H1 (cell line): ENCODE data around the gene SEC23IP. TPM values are rescaled to one million over a fixed set of nuclear protein-coding genes. Genes with fewer than 3 reads are reported as not detected.

Experiments used
- CTCF ChIA-PET: fragments of 300-600 bp; sonication (Branson Sonifier 250); formaldehyde crosslinking; loops from one replicate; lab custom pipeline; 2021; ENCODE audit not compliant: partially characterized antibody; lab: Charles Lee
- POLR2A ChIA-PET: fragments of 300-600 bp; sonication (Branson Sonifier 250); formaldehyde crosslinking; loops from one replicate; lab custom pipeline; 2021; ENCODE audit warnings: inconsistent platforms; ENCODE audit not compliant: partially characterized antibody; lab: Charles Lee
- DNase-seq, 2 experiments: peaks; one replicate each; pipeline versions ENCODE4 v3.0.0 to v3.0.0-alpha.2; 2010 to 2022; ENCODE audit warnings: low spot score in 2 of 2, low read depth in 1 of 2, mixed read lengths in 1 of 2
- FAIRE-seq: peaks from 2 replicates; lab custom pipeline; 2011; peaks lifted over from hg19 to GRCh38; lab: Jason Lieb, UNC
- H2AFZ ChIP-seq: 2 replicates; pipeline ENCODE4 v1.8.1; 2012; ENCODE audit warnings: low read length, inconsistent platforms
- H2AK5ac ChIP-seq: 2 replicates; pipeline ENCODE4 v1.6.1; 2013; ENCODE audit warnings: low read depth, low read length
- H2BK120ac ChIP-seq: replicated peaks from 2 replicates; pipeline ENCODE3; 2013; ENCODE audit warnings: low read depth, low read length, inconsistent platforms
- H2BK12ac ChIP-seq: 2 replicates; pipeline ENCODE4 v1.6.1; 2013; ENCODE audit warnings: low read depth, low read length
- H2BK15ac ChIP-seq: 2 replicates; pipeline ENCODE4 v1.6.1; 2013; ENCODE audit warnings: low read length
- H2BK20ac ChIP-seq: 2 replicates; pipeline ENCODE4 v1.6.1; 2013; ENCODE audit warnings: low read length
- H2BK5ac ChIP-seq: 2 replicates; pipeline ENCODE4 v1.6.1; 2013; ENCODE audit warnings: low read depth, low read length
- H3K14ac ChIP-seq: 2 replicates; pipeline ENCODE4 v1.6.1; 2013; ENCODE audit warnings: inconsistent platforms; ENCODE audit not compliant: insufficient read length
- H3K18ac ChIP-seq: 2 replicates; pipeline ENCODE4 v1.6.1; 2013; ENCODE audit warnings: low read length; ENCODE audit errors: extremely low read depth
- H3K23ac ChIP-seq: 2 replicates; pipeline ENCODE4 v1.6.1; 2013; ENCODE audit warnings: inconsistent platforms; ENCODE audit not compliant: insufficient read length
- H3K23me2 ChIP-seq: 2 replicates; pipeline ENCODE4 v1.6.1; 2013; ENCODE audit warnings: low read depth, low read length
- H3K27ac ChIP-seq: 2 replicates; pipeline ENCODE4 v1.6.1; 2011; ENCODE audit warnings: low read depth, low read length, inconsistent platforms
- H3K27me3 ChIP-seq, 4 experiments: replicated peaks in 1 of 4; 1 replicate in 1 of 4; 2 replicates in 3 of 4; pipeline versions ENCODE4 v1.6.1 to v1.8.1; 2011 to 2013; ENCODE audit warnings: low read length in 3 of 4, mild to moderate bottlenecking in 3 of 4, inconsistent platforms in 2 of 4, mixed read lengths in 2 of 4, moderate library complexity in 1 of 4; ENCODE audit not compliant: control insufficient read depth in 3 of 4, insufficient read depth in 3 of 4; ENCODE audit errors: extremely low read depth in 1 of 4
- H3K36me3 ChIP-seq, 4 experiments: 2 replicates each; pipeline versions ENCODE4 v1.6.1 to v1.8.1; 2011 to 2013; ENCODE audit warnings: mild to moderate bottlenecking in 4 of 4, low read length in 3 of 4, moderate library complexity in 2 of 4, control low read depth in 1 of 4, inconsistent platforms in 1 of 4; ENCODE audit not compliant: insufficient read depth in 4 of 4, control insufficient read depth in 2 of 4
- H3K4ac ChIP-seq: replicated peaks from 2 replicates; pipeline ENCODE3; 2013; ENCODE audit warnings: low read length, low read depth, mixed read lengths, inconsistent platforms; ENCODE audit not compliant: insufficient read length
- H3K4me1 ChIP-seq, 4 experiments: replicated peaks in 1 of 4; 1 replicate in 1 of 4; 2 replicates in 3 of 4; pipeline versions ENCODE4 v1.6.1 to v1.8.1; 2011 to 2013; ENCODE audit warnings: low read length in 3 of 4, inconsistent platforms in 2 of 4, mixed read lengths in 1 of 4; ENCODE audit not compliant: insufficient read depth in 4 of 4, control insufficient read depth in 3 of 4
- H3K4me2 ChIP-seq, 2 experiments: 2 replicates each; pipeline versions ENCODE4 v1.6.1 to v1.8.1; 2011 to 2013; ENCODE audit warnings: low read depth in 2 of 2, low read length in 2 of 2, control low read depth in 1 of 2, inconsistent platforms in 1 of 2, mild to moderate bottlenecking in 1 of 2; ENCODE audit not compliant: insufficient read depth in 1 of 2
- H3K4me3 ChIP-seq, 4 experiments: fragments of 200-600, 300-600 bp in 1 of 4; sonication (generic), shearing (Covaris generic), sonication (Bioruptor Twin) in 1 of 4; 2 replicates each; pipeline versions ENCODE4 v1.5.1 to v1.8.1; 2011 to 2016; ENCODE audit warnings: low read length in 4 of 4, low read depth in 3 of 4, control low read depth in 2 of 4, inconsistent platforms in 2 of 4, mild to moderate bottlenecking in 2 of 4, mixed read lengths in 1 of 4, moderate library complexity in 1 of 4; ENCODE audit not compliant: insufficient read depth in 2 of 4; ENCODE audit errors: extremely low read depth in 1 of 4
- H3K56ac ChIP-seq: replicated peaks from 2 replicates; pipeline ENCODE3; 2013; ENCODE audit warnings: low read depth, mild to moderate bottlenecking, mixed read lengths, low read length, inconsistent platforms; ENCODE audit not compliant: insufficient read length
- H3K79me1 ChIP-seq: 2 replicates; pipeline ENCODE4 v1.6.1; 2013; ENCODE audit warnings: low read depth, low read length, control low read depth
- H3K79me2 ChIP-seq, 2 experiments: 2 replicates each; pipeline versions ENCODE4 v1.6.1 to v1.8.1; 2012 to 2013; ENCODE audit warnings: low read length in 2 of 2, mild to moderate bottlenecking in 2 of 2, inconsistent platforms in 1 of 2; ENCODE audit not compliant: insufficient read depth in 2 of 2, control insufficient read depth in 1 of 2
- H3K9ac ChIP-seq, 4 experiments: replicated peaks in 1 of 4; 1 replicate in 1 of 4; 2 replicates in 3 of 4; pipeline versions ENCODE4 v1.6.1 to v1.8.1; 2011 to 2013; ENCODE audit warnings: low read depth in 3 of 4, low read length in 3 of 4, control low read depth in 2 of 4, mild to moderate bottlenecking in 2 of 4, moderate library complexity in 2 of 4, inconsistent platforms in 1 of 4; ENCODE audit errors: extremely low read depth in 1 of 4
- H3K9me3 ChIP-seq, 2 experiments: 2 replicates each; pipeline versions ENCODE4 v1.6.1 to v1.8.1; 2012 to 2013; ENCODE audit warnings: mild to moderate bottlenecking in 2 of 2, moderate library complexity in 2 of 2, control low read depth in 1 of 2, inconsistent platforms in 1 of 2, low read depth in 1 of 2, low read length in 1 of 2, mixed read lengths in 1 of 2; ENCODE audit not compliant: insufficient read depth in 2 of 2
- H4K20me1 ChIP-seq, 2 experiments: replicated peaks in 1 of 2; 2 replicates each; pipeline versions ENCODE3 to v1.8.1; 2011 to 2013; ENCODE audit warnings: inconsistent platforms in 2 of 2, low read length in 2 of 2, mild to moderate bottlenecking in 1 of 2; ENCODE audit not compliant: insufficient read depth in 2 of 2, control insufficient read depth in 1 of 2
- H4K5ac ChIP-seq: 2 replicates; pipeline ENCODE4 v1.6.1; 2013; ENCODE audit warnings: low read length, low read depth, mixed read lengths, inconsistent platforms; ENCODE audit not compliant: insufficient read length
- H4K8ac ChIP-seq: 2 replicates; pipeline ENCODE4 v1.8.0; 2013; ENCODE audit warnings: mild to moderate bottlenecking, moderate library complexity, low read length, inconsistent platforms; ENCODE audit not compliant: insufficient read depth; ENCODE audit errors: extremely low read depth
- H4K91ac ChIP-seq: replicated peaks from 2 replicates; pipeline ENCODE3; 2013; ENCODE audit warnings: low read length, mixed read lengths, inconsistent platforms; ENCODE audit not compliant: insufficient read length
- CHD1 ChIP-seq: IDR thresholded peaks from 2 replicates; pipeline ENCODE4 v1.6.1; 2012; ENCODE audit warnings: low read depth, low read length, improper control_type of control experiment
- EGR1 ChIP-seq: IDR thresholded peaks from 2 replicates; pipeline ENCODE4 v1.6.1; 2011; ENCODE audit warnings: low read depth, low read length, borderline replicate concordance
- PHF8 ChIP-seq: fragments of 200-600 bp; sonication (generic); conservative IDR thresholded peaks from 2 replicates; pipeline ENCODE4 v1.7.1; 2012; ENCODE audit warnings: low read depth, mild to moderate bottlenecking, inconsistent platforms, low read length, moderate library complexity
- RAD21 ChIP-seq, 2 experiments: IDR thresholded peaks in 1 of 2; conservative IDR thresholded peaks in 1 of 2; 2 replicates each; pipeline ENCODE4 v1.6.1; 2011; ENCODE audit warnings: low read depth in 2 of 2, low read length in 2 of 2, improper control_type of control experiment in 1 of 2, inconsistent platforms in 1 of 2, mild to moderate bottlenecking in 1 of 2, moderate library complexity in 1 of 2
- RBBP5 ChIP-seq: IDR thresholded peaks from 2 replicates; pipeline ENCODE4 v1.7.1; 2012; ENCODE audit warnings: low read depth, mild to moderate bottlenecking, inconsistent platforms, low read length, moderate library complexity, borderline replicate concordance
- SP4 ChIP-seq: IDR thresholded peaks from 2 replicates; pipeline ENCODE4 v1.6.1; 2012; ENCODE audit warnings: low read length, inconsistent platforms
- SUZ12 ChIP-seq: fragments of 200-600 bp; sonication (generic); IDR thresholded peaks from 2 replicates; pipeline ENCODE4 v1.6.1; 2012; ENCODE audit warnings: mild to moderate bottlenecking, inconsistent platforms, low read length, moderate library complexity, mixed read lengths
- TAF7 ChIP-seq: optimal IDR thresholded peaks from 2 replicates; pipeline ENCODE3; 2011; ENCODE audit warnings: low read depth, mild to moderate bottlenecking, inconsistent platforms, low read length, moderate library complexity, borderline replicate concordance
- YY1 ChIP-seq: IDR thresholded peaks from 2 replicates; pipeline ENCODE4 v1.6.1; 2011; ENCODE audit warnings: low read depth, mild to moderate bottlenecking, low read length
- WGBS, 2 experiments: shearing (Covaris generic) in 1 of 2; methylation state at CpG; one replicate each; pipeline versions ENCODE4 v1.1.6 to v1.1.7; 2013 to 2015; ENCODE audit warnings: low lambda C conversion rate in 2 of 2, mixed read lengths in 2 of 2, inconsistent platforms in 1 of 2, low coverage in 1 of 2, missing lambda C conversion rate in 1 of 2; ENCODE audit not compliant: insufficient replicate concordance in 2 of 2, insufficient coverage in 1 of 2, insufficient read length in 1 of 2; ENCODE audit errors: extremely low coverage in 1 of 2, missing lambda C conversion rate in 1 of 2; 5-methylcytosine and 5-hydroxymethylcytosine counted together
- polyA plus RNA-seq, 7 experiments: library from polyadenylated mRNA; depleted of rRNA in 3 of 7; stranded (reverse) in 5 of 7; unstranded in 2 of 7; fragments of >200 nt in 5 of 7; fragments of 200-250 nt in 2 of 7; gene quantifications; 1 replicate in 5 of 7; 2 replicates in 1 of 7; 4 replicates in 1 of 7; pipeline versions ENCODE4 v1.2.1 to v1.2.3, GENCODE V29; 2011 to 2013; ENCODE audit warnings: missing spikeins in 2 of 7, mixed read lengths in 2 of 7
- total RNA-seq: library from RNA; stranded (reverse); fragmentation: NEBNext Ultra II Directional; extraction: Animal tissue kit (Norgen Biotek cat#: 25700); gene quantifications from 2 replicates; pipeline ENCODE4 v1.2.1, GENCODE V29; 2021
- TF ChIP-seq, protein P1 (sequence below): IDR thresholded peaks from 2 replicates; pipeline ENCODE4 v1.6.1; 2012; ENCODE audit warnings: inconsistent platforms

SEC23IP gene
- total and polyA plus RNA-seq, 2 of the 8 experiments (the other 6 are each of a cell fraction or from before 2014, with no cell fraction given): 29.0 to 105 TPM

DNA sequence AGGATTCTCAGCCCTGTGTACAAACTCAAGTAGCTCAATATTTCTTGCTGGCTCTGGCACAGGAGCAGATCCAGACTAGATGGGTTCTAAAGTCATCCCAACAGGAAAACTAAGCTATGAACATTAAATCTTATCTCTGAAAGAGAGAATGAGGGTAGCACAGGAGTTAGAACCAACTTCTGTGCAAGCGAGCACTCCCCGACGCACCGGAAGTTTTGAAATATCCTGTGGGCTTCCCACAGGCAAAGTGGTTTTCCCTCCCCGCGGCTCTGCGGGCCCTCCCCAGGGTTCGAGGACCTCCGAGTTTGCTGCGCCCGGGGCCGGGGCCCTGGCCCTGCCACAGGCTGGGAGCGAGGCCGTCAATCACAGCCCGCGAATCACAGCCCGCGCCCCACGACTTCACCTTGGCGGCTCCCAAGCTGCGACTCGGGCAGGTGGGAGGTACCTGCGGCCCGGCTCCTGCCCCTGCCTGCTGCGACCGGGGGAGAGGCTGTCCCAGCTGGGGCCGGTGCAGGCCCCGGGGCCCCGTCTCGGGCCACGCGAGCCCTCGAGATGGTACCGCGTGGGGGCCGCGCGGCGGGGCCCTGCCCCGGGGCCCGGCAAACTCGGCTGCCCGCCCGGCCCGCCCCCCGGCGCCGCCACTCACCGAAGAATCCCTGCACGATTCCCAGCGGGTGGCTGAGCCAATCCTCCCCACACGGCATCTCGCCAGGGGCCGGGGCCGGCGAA, 20.5 kb upstream of the SEC23IP start:
- H4K8ac ChIP-seq: peak overlapping the region; percentile 94; the same call in 1 of the 2 replicates
- H3K27ac ChIP-seq: peak overlapping the region; percentile 83; the same call in 1 of the 2 replicates
- H4K20me1 ChIP-seq: peaks cover 15 to 17% of the 10 kb centered on the region in 2 experiments
- H3K23ac ChIP-seq: no peak overlapping the region
- no peak overlapping the region for H3K4ac ChIP-seq
- CTCF ChIA-PET: interaction anchor here (0.6 to 5.9 kb wide), 7 partner anchors 10 to 227 kb away, joined by 3 to 36 read pairs (median 3); no protein-coding TSS in a partner anchor
- H4K5ac ChIP-seq: no peak overlapping the region
- peak overlapping the region; percentile 65 to 92 (median 79) for H3K4me3 ChIP-seq
- POLR2A ChIA-PET: interaction anchor here (0.7 to 3.7 kb wide), 11 partner anchors 11 to 792 kb away, joined by 3 to 18 read pairs (median 5); partner anchors contain the start of genes EIF3A, SEC23IP and TIAL1
- no peaks in the 10 kb centered on the region; a peak in 3 of 7 replicates for H3K4me1 ChIP-seq
- peak overlapping the region; percentile 74 to 94 (median 88) for H3K9ac ChIP-seq
- peaks cover 4% of the 10 kb centered on the region; the same call in 1 of the 2 replicates for H3K79me1 ChIP-seq
- no peak overlapping the region for H2AFZ ChIP-seq
- FAIRE-seq (no peak), DNase-seq (peak in 1 of 2 experiments; percentile 67)
- H2BK120ac ChIP-seq: no peak overlapping the region
- H3K79me2 ChIP-seq: peaks cover 36 to 52% of the 10 kb centered on the region in 2 experiments
- H2BK5ac ChIP-seq: no peak overlapping the region
- 2% methylated on average over 39 of the region's 56 CpGs; no CpG with 5 or more reads in 1 of the 2 experiments for WGBS, 2 experiments
- no peak overlapping the region for H2BK20ac ChIP-seq
- H3K18ac ChIP-seq: no peak overlapping the region; the same call in 1 of the 2 replicates
- H2BK15ac ChIP-seq: no peak overlapping the region
- H3K9me3 ChIP-seq: no peaks in the 10 kb centered on the region
- H3K36me3 ChIP-seq: no peaks in the 10 kb centered on the region
- no peaks in the 10 kb centered on the region for H3K27me3 ChIP-seq
- no peak overlapping the region for H3K14ac ChIP-seq
- H2AK5ac ChIP-seq: no peak overlapping the region
- no peak overlapping the region for H2BK12ac ChIP-seq
- no peak overlapping the region for H3K56ac ChIP-seq
- peaks cover 8% of the 10 kb centered on the region for H3K23me2 ChIP-seq
- H4K91ac ChIP-seq: no peak overlapping the region
- peak overlapping the region; percentile 85 to 86 for H3K4me2 ChIP-seq
- TF ChIP-seq YY1 (no peak), RAD21 (IDR thresholded peaks at IDR 0.05 in 1 of 2, conservative IDR thresholded peaks at IDR 0.05 in 1 of 2; ENCODE audit: low read depth in 2 of 2, low read length in 2 of 2) (no peak), SP4 (no peak), EGR1 (no peak), SUZ12 (0 out of 2 replicates have a peak, but pooled peaks have one; percentile 27), TAF7 (no peak), CHD1 (no peak), PHF8 (0 out of 2 replicates have a peak, but pooled peaks have one; percentile 38), RBBP5 (0 out of 2 replicates have a peak, but pooled peaks have one; percentile 12)
- TF ChIP-seq, protein P1, sequence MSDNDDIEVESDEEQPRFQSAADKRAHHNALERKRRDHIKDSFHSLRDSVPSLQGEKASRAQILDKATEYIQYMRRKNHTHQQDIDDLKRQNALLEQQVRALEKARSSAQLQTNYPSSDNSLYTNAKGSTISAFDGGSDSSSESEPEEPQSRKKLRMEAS: peak; percentile 35; the same call in 1 of the 2 replicates
